ENCODE data around the gene HDAC10.

The HDAC10 gene

DNA sequence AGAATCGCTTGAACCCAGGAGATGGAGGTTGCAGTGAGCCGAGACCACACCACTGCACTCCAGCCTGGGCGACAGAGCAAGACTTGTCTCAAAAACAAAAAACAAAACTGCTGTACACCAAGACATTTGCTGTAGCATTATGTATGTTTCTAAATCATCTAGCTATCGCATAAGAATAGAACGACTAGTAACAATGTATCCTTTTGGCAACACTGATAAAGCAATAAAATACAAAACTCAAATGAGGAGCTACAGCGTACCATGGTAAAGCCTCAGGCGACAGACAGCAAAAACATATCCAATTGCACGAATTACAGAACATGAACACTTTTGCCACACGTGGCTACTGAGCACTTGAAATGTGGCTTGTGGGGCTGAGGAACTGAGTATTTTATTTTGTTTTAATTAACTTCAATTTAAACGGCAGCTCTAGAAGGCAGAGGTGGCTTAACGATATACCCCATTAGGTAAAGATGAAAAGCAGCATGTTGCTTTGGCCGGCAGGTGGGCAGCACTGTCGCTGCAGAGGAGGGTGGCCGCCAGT, 8.6 kb downstream of the HDAC10 start:
- DNase-seq (ENCODE audit: low spot score) (no peak), FAIRE-seq (no peak)

GRCh38 chr22:50238755-50239154, 12.3 kb downstream of the HDAC10 start:
- DNase-seq (ENCODE audit: low spot score) (no peak), FAIRE-seq (no peak)

- FAIRE-seq (no peak), DNase-seq (ENCODE audit: low spot score) (no peak)
Observed at GRCh38 chr22:50236731-50237409, 14.2 kb downstream of the HDAC10 start.

DNA sequence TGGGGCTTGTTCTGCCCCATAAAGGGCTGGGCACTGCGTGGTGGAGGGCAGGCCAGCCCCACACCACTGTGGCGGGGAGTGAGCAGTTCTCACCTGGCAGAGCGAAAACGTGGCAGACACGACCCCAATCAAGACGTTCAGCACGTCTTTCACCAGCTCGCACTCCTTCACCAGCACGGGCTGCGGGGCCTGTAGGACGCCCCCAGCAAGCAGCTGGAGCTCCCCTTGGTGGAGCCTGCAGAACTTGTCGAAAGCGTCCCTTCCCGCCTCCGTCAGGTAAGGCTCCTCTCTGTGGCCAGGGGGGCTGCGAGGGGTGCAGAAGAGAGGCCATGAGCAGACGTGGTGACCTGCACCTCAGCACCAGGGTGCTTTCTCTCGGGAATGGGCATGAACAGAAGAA, 17.8 kb downstream of the HDAC10 start:
- FAIRE-seq = no peak
- no peak for DNase-seq (ENCODE audit: low spot score)

GRCh38 chr22:50232481-50233151, 18.4 kb downstream of the HDAC10 start:
- DNase-seq (ENCODE audit: low spot score) (no peak), FAIRE-seq (no peak)

- FAIRE-seq = no peak
- no peak for DNase-seq (ENCODE audit: low spot score)
Observed at GRCh38 chr22:50229370-50229769, 21.7 kb downstream of the HDAC10 start.

DNA sequence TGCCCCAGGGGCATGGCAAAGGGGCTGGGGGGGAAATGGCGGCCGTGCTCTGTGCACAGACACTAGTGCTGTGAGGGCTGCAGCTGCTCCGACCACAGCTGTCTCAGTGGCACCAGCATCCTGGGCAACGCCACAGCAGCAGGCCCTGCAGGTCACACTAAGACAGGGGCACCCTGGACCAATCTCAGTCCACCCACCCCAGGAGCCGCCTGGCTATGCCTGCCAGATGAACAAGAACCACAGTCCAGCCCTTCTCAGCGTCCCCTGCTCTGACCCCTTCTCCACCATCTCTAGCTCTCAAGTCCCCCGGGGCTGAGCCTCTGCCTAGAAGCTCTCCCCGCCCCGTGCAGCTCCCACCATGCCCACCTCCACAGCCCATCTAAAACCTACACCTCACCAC, 22.7 kb downstream of the HDAC10 start:
- FAIRE-seq = no peak
- no peak for DNase-seq (ENCODE audit: low spot score)

DNA sequence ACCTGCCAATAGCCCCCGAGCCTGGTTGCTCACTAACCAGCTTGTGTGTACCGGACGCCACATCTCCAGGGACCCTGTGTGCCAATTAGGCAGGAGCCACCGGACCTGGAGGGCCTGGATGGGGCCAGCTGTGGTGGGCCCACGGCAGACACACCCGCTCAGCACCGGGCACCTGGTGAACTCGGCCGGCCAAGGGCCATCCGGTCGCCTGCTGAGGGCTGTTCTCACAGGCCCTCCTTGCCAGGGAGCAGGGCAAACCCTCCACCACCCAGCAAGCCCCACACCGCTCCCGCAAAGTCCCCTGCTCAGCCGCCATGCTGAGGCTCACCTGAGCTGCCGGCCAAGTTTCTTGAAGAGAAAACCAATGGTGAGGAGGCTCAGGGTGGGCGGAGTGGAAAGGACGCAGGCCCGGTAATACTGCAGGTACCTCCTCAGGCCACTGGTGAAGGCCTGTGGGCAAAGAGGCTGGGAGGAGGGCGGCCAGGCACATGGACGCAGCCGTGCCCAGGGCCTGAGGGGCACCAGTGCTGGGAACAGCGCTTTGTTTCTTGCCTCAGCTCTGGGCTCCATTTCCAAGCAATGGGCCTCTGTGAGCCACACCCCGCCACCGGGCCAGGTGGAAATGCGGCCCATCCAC, 23.4 kb downstream of the HDAC10 start:
- no peak for FAIRE-seq

GRCh38 chr22:50226875-50227165, 24.2 kb downstream of the HDAC10 start:
- FAIRE-seq (no peak), DNase-seq (ENCODE audit: low spot score) (no peak)

More for the DNA sequence above, 23.4 kb downstream of the HDAC10 start:
- DNase-seq (ENCODE audit: low spot score) = no peak

GRCh38 chr22:50226063-50226874, 24.8 kb downstream of the HDAC10 start:
- DNase-seq (ENCODE audit: low spot score) (no peak), FAIRE-seq (no peak)

GRCh38 chr22:50225200-50225969, 25.7 kb downstream of the HDAC10 start:
- DNase-seq (ENCODE audit: low spot score) (no peak), FAIRE-seq (no peak)

GRCh38 chr22:50224071-50224470, 27.0 kb downstream of the HDAC10 start:
- DNase-seq (ENCODE audit: low spot score) (no peak), FAIRE-seq (no peak)

DNA sequence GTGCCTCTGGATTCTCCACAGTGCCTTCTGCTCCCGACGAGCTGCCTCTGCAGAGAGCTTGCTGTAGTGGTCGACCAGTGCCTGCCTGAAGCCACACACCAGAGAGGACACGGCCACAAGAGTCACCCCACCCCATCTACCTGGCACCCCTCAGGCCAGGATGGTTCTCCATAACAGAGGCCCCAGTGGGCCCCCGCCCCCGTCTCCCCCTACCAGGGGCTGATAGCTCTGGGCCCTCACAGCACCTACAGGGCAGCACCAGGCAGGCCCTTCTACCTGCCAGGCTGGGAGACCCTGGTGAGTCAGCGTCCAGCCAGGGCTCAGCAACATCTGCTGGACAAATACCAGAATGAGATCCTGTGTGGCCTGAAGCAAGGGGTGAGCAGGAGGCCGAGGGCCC, 28.6 kb downstream of the HDAC10 start:
- DNase-seq (ENCODE audit: low spot score) = no peak
- FAIRE-seq = no peak

DNA sequence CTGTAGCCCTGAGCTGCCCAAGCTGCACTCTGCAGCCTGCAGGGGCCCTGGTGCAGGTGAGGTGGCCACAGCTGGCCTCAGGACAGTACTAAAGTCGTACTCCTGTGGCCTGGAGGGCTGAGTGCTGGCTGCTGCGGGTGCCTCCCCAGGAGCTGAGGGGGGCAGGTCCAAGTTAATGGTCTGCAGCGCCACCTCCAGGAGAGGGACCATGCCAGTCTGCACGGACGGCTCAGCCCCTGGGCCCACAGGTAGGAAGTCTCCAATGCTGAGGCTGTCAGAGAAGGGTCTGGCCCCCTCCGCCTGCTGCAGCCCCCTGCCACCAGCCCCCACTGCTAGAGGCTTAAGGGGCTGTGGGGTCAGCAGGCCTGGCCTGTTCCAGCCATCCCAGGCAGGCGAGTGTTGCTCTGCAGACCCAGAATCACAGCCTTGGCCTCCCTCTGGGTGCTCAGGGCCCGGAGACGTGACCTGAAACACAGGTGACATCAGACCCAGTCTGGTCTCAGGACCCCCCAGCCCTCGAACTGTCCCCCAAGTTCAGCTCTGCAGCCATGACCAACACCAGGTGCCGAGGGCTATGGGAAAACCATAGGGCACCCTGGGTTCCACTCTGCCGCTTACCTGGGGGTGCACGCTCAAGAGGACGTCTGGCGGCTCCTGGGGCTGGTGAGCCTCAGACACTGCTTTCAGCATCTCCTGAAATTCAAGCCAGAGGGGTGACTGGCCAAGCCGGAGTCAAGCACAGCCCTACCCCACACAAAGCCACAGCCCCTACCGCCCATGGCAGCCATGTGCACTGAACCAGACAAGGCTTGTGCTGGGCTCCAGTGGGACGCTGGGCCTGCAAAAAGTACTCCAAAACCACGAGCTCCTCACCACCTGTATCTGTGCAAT, 29.4 kb downstream of the HDAC10 start:
- DNase-seq (ENCODE audit: low spot score) (no peak), FAIRE-seq (no peak)

- no peak for FAIRE-seq
- no peak for DNase-seq (ENCODE audit: low spot score)
Observed at GRCh38 chr22:50220603-50221409, 30.3 kb downstream of the HDAC10 start.

- no peak for DNase-seq (ENCODE audit: low spot score)
- no peak for FAIRE-seq
Observed at GRCh38 chr22:50219800-50220602, 31.1 kb downstream of the HDAC10 start.

- no peak for FAIRE-seq
- no peak for DNase-seq (ENCODE audit: low spot score)
Observed at GRCh38 chr22:50218996-50219727, 31.9 kb downstream of the HDAC10 start.
